WERI-Rb-1 (cell line): ENCODE measurements around the gene CDC42BPB.

Source experiments
- DNase-seq: peaks from one replicate; pipeline ENCODE4 v3.0.0-alpha.2; 2020
- H3K27ac ChIP-seq: fragments of 250-450 bp; sonication (Bioruptor Pico); 2 replicates; pipeline ENCODE4 v1.5.1; 2020; ENCODE audit warnings: mild to moderate bottlenecking, moderate library complexity
- H3K27me3 ChIP-seq: fragments of 250-450 bp; sonication (Bioruptor Pico); 2 replicates; pipeline ENCODE4 v1.5.1; 2021; ENCODE audit warnings: mild to moderate bottlenecking, low read depth, moderate library complexity; ENCODE audit not compliant: insufficient read depth, severe bottlenecking
- H3K36me3 ChIP-seq: fragments of 250-450 bp; sonication (Bioruptor Pico); 2 replicates; pipeline ENCODE4 v1.5.1; 2020; ENCODE audit warnings: mild to moderate bottlenecking, moderate library complexity
- H3K4me3 ChIP-seq: 2 replicates; pipeline ENCODE4 v1.5.1; 2011; ENCODE audit warnings: low read depth, mild to moderate bottlenecking, control low read depth, low read length
- H3K9me3 ChIP-seq: fragments of 250-450 bp; sonication (Bioruptor Pico); 2 replicates; pipeline ENCODE4 v1.5.1; 2021; ENCODE audit warnings: mild to moderate bottlenecking, moderate library complexity; ENCODE audit not compliant: severe bottlenecking
- TF ChIP-seq, protein P1 (sequence below): IDR thresholded peaks from 2 replicates; pipeline ENCODE4 v1.5.1; 2011; ENCODE audit warnings: low read depth, mild to moderate bottlenecking, control low read depth, inconsistent platforms, low read length

Gene CDC42BPB

DNA sequence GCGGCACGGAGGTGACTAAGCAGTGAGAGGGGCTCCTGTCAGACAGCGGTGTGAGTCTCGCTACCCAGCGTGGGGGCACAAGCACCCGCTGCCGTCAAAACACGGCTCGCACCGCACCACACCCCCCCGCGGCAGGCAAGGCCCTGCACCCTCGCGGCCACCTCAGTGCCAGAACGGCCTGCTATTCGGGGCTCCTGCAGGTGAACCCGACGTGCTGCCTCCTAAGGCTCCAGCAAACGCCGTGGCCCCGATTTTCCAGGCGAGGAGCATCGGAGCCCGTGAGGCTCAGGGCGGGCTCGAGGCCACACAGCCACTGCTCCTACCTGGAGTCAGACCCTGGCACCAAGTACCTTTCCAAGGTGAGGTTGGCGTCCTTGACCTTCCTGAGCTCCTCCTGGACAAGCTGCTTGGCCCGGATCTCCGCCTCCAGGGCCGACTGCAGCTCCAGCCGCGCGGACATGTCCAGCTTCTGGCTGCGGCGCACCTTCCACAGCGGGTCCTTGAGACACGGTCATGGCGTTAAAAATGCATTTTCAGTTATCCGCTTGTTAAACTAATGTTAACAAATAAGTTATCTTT lies 93.1 kb downstream of the CDC42BPB start:
- no peak for DNase-seq
- H3K4me3 ChIP-seq: no peak overlapping the region
- H3K27me3 ChIP-seq: no peaks in the 10 kb centered on the region
- H3K36me3 ChIP-seq: peaks cover 76% of the 10 kb centered on the region
- no peaks in the 10 kb centered on the region for H3K9me3 ChIP-seq
- TF ChIP-seq, protein P1, sequence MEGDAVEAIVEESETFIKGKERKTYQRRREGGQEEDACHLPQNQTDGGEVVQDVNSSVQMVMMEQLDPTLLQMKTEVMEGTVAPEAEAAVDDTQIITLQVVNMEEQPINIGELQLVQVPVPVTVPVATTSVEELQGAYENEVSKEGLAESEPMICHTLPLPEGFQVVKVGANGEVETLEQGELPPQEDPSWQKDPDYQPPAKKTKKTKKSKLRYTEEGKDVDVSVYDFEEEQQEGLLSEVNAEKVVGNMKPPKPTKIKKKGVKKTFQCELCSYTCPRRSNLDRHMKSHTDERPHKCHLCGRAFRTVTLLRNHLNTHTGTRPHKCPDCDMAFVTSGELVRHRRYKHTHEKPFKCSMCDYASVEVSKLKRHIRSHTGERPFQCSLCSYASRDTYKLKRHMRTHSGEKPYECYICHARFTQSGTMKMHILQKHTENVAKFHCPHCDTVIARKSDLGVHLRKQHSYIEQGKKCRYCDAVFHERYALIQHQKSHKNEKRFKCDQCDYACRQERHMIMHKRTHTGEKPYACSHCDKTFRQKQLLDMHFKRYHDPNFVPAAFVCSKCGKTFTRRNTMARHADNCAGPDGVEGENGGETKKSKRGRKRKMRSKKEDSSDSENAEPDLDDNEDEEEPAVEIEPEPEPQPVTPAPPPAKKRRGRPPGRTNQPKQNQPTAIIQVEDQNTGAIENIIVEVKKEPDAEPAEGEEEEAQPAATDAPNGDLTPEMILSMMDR: no peak
- H3K27ac ChIP-seq: no peak overlapping the region

DNA sequence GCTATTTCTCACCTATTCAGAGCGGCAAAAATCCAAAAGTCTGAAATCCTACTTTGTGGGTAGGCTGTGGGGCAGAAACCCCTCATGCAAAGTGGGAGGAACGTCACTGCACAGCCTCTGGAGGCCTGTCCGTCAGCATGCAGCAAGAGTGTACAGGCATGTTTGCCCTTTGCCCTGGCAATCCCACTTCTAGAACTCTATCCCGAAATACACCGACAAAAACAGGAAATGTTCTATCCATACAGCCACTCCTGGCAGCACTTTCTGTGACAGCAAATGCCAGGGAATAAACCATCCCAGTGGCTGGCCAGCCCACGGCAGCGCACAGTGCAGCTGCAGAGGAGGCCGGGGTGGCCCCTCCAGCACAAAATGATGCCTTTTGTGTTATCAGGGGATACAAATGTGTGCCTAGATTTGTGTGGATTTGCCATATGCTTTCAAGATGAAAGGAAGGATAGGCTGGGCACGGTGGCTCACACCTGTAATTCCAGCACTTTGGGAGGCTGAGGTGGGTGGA lies 95.2 kb downstream of the CDC42BPB start:
- H3K27me3 ChIP-seq: no peaks in the 10 kb centered on the region
- peaks cover 79% of the 10 kb centered on the region for H3K36me3 ChIP-seq
- no peak overlapping the region for H3K4me3 ChIP-seq
- no peak for DNase-seq
- H3K9me3 ChIP-seq: no peaks in the 10 kb centered on the region
- TF ChIP-seq, protein P1: no peak
- H3K27ac ChIP-seq: no peak overlapping the region

DNA sequence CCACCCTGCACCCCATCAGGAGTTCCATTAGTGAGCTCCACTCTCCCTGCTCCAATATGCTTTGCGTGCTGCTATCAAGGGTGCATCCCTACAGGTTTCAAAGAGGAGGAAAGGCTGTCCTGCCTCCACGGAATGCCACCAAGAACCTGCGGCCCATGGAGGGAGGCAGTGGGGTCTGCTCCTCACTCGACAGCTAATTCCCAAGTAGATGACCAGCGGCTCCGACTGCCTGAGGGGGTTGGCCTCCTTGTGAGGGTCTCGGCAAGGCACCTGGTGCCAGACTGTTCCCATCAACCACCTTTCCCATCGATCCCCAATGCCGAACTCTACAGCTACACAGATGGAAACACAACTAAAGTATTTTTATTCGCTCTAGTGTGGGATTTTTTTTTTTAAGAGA lies 98.9 kb downstream of the CDC42BPB start:
- no peak overlapping the region for H3K27ac ChIP-seq
- no peaks in the 10 kb centered on the region for H3K27me3 ChIP-seq
- TF ChIP-seq, protein P1: no peak
- no peaks in the 10 kb centered on the region for H3K9me3 ChIP-seq
- H3K4me3 ChIP-seq: no peak overlapping the region
- peaks cover 67% of the 10 kb centered on the region for H3K36me3 ChIP-seq
- DNase-seq: no peak

DNA sequence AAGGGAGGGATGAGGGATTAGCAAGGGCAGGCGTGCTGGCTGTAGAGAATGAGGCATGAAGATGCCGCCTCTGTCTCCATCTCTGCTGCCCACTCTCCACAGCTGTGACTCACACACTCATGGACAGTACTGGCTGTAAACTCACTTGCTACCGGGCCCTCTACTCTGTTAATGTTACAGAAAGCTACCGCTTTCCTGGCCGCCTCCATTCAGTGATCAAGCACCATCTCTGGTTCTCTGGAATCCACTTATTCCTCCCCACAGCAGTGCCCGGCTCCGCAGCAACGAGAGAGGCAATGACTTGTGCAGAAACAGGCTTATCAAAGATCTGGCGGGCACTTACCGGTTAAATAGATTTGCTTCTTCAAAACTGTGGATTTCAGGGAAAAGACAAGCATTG lies 100.1 kb downstream of the CDC42BPB start:
- Histone ChIP-seq H3K27ac (no peak overlapping the region), H3K9me3 (no peaks in the 10 kb centered on the region), H3K4me3 (no peak overlapping the region), H3K27me3 (no peaks in the 10 kb centered on the region), H3K36me3 (peaks cover 69% of the 10 kb centered on the region)
- TF ChIP-seq, protein P1: no peak
- DNase-seq: no peak

DNA sequence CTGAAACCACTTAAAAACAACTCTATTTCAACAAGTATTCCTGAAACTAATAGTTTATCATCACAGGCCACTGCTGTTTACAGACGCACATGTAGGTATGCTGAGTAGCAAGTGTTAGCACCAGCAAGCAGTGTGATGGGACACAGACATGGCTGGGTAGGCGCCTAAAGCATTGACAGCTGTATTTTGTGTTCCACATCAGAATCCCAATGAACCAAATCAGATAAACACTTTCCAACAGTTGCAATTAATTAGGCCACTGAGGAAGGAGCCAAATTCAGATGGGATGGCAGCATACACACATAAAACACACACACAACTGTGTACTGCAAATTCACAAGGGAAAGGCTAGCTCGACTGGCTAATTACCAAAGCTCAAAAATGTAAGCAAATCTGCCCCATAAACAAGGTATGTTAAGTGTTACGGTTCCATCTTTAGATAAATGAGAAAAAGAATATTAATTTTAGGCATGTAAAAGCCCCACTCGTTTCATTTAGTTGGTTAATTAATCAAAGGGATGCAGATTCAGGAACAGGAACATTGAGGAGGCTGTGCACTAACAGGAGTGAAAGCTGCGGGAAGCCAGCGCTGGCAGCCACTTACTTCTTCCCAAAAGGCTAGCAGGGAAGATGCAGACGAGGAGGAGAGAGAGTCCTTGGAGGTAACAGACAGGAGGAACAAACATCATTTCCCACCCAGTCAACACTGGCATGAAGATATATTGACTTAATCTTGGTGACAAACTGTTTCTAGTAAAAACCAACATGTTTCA lies 101.5 kb downstream of the CDC42BPB start:
- TF ChIP-seq, protein P1: no peak
- no peaks in the 10 kb centered on the region for H3K27me3 ChIP-seq
- H3K9me3 ChIP-seq: no peaks in the 10 kb centered on the region
- H3K4me3 ChIP-seq: no peak overlapping the region
- H3K36me3 ChIP-seq: peaks cover 69% of the 10 kb centered on the region
- no peak for DNase-seq
- no peak overlapping the region for H3K27ac ChIP-seq
